ENCODE measurements around the gene OTUB2.

OTUB2 gene

GRCh38 chr14:93997082-93997481, 29.1 kb upstream of the OTUB2 start, which contains the start of gene CCDC197:
CCDC197 (plus strand) TSS chr14:93997301; CDS start chr14:93998132, 831 bp downstream.
- DNase-seq, result no peak

- DNase-seq, result no peak
Observed at GRCh38 chr14:93997916-93998870, 27.9 kb upstream of the OTUB2 start.

- DNase-seq, result no peak
Observed at GRCh38 chr14:93998871-93999403, 27.2 kb upstream of the OTUB2 start.

- DNase-seq, result no peak
Observed at GRCh38 chr14:93999573-93999972, 26.6 kb upstream of the OTUB2 start.

- DNase-seq, result no peak
Observed at GRCh38 chr14:94000267-94000666, 25.9 kb upstream of the OTUB2 start.

- DNase-seq, result no peak
Observed at GRCh38 chr14:94001016-94001415, 25.1 kb upstream of the OTUB2 start.

GRCh38 chr14:94001501-94002396, 24.4 kb upstream of the OTUB2 start:
- peak; percentile 23 to 71 (median 38) for DNase-seq

- no peak for DNase-seq
Observed at GRCh38 chr14:94003397-94003796, 22.7 kb upstream of the OTUB2 start.

GRCh38 chr14:94004015-94004414, 22.1 kb upstream of the OTUB2 start:
- no peak for DNase-seq

GRCh38 chr14:94005324-94006073, 20.6 kb upstream of the OTUB2 start:
- peak in 1 of 5 experiments; percentile 49 for DNase-seq

GRCh38 chr14:94008234-94008633, 17.9 kb upstream of the OTUB2 start:
- DNase-seq, result peak in 1 of 5 experiments; percentile 51

GRCh38 chr14:94009767-94010166, 16.4 kb upstream of the OTUB2 start:
- no peak for DNase-seq

GRCh38 chr14:94010625-94011024, 15.5 kb upstream of the OTUB2 start:
- DNase-seq, result no peak

GRCh38 chr14:94011795-94012194, 14.3 kb upstream of the OTUB2 start:
- peak in 2 of 5 experiments; percentile 58 to 71 for DNase-seq

- no peak for DNase-seq
Observed at GRCh38 chr14:94014382-94014781, 11.8 kb upstream of the OTUB2 start.

- no peak for DNase-seq
Observed at GRCh38 chr14:94015223-94015622, 10.9 kb upstream of the OTUB2 start.

- no peak for DNase-seq
Observed at GRCh38 chr14:94016446-94016976, 9.6 kb upstream of the OTUB2 start.

- DNase-seq, result no peak
Observed at GRCh38 chr14:94018308-94018707, 7.8 kb upstream of the OTUB2 start.

GRCh38 chr14:94019329-94019728, 6.8 kb upstream of the OTUB2 start:
- no peak for DNase-seq

- no peak for DNase-seq
Observed at GRCh38 chr14:94020267-94020666, 5.9 kb upstream of the OTUB2 start.

- no peak for DNase-seq
Observed at GRCh38 chr14:94021001-94021400, 5.1 kb upstream of the OTUB2 start.
